ENCODE data around the gene SLC9A9. TPM values are rescaled to one million over a fixed set of nuclear protein-coding genes. Genes with fewer than 3 reads are reported as not detected.

The SLC9A9 gene
- total and polyA plus RNA-seq, 7 donors, result 1.3 to 5.4 (median 2.9) TPM

GRCh38 chr3:143769616-143770015 is 78.7 kb downstream of the SLC9A9 start:
- Histone ChIP-seq H3K27me3 (ENCODE audit: insufficient read depth in 3 of 3, low read length in 2 of 3) (no peaks in the 10 kb centered on the region), H3K9me3 (no peaks in the 10 kb centered on the region), H3K4me1 (no peaks in the 10 kb centered on the region), H3K36me3 (ENCODE audit: insufficient read depth in 1 of 2, low read depth in 1 of 2) (peaks cover 0 to 2% of the 10 kb centered on the region in 2 donors), H3K27ac (no peak overlapping the region), H3K4me3 (no peak overlapping the region)
- ATAC-seq (no peak), DNase-seq (no peak)
- intact Hi-C loops (cut with DNase I), result no loop called here
- WGBS, 3 donors, result 8 to 34% (median 17%) methylated on average over 1 of the region's 1 CpG
- TF ChIP-seq CTCF (IDR thresholded peaks at IDR 0.05), result no peak

GRCh38 chr3:143764840-143765239 is 83.4 kb downstream of the SLC9A9 start:
- peaks cover 0 to 2% of the 10 kb centered on the region in 2 donors for H3K36me3 ChIP-seq (ENCODE audit: insufficient read depth in 1 of 2, low read depth in 1 of 2)
- no peaks in the 10 kb centered on the region for H3K9me3 ChIP-seq
- intact Hi-C loops (cut with DNase I), result no loop called here
- H3K4me1 ChIP-seq, result no peaks in the 10 kb centered on the region
- no peaks in the 10 kb centered on the region for H3K27me3 ChIP-seq (ENCODE audit: insufficient read depth in 3 of 3, low read length in 2 of 3)
- H3K27ac ChIP-seq, result no peak overlapping the region
- no peak overlapping the region for H3K4me3 ChIP-seq
- no peak for TF ChIP-seq CTCF (IDR thresholded peaks at IDR 0.05)
- 92 to 97% (median 96%) methylated on average over 1 of the region's 1 CpG for whole genome bisulfite sequencing, 3 donors
- DNase-seq (no peak), ATAC-seq (no peak)

- intact Hi-C loops (cut with DNase I), result no loop called here
- no peaks in the 10 kb centered on the region for H3K9me3 ChIP-seq
- H3K4me3 ChIP-seq, result no peak overlapping the region
- H3K4me1 ChIP-seq, result no peaks in the 10 kb centered on the region
- peaks cover 0 to 2% of the 10 kb centered on the region in 2 donors for H3K36me3 ChIP-seq (ENCODE audit: insufficient read depth in 1 of 2, low read depth in 1 of 2)
- ATAC-seq (no peak), DNase-seq (no peak)
- no peak overlapping the region for H3K27ac ChIP-seq
- no peaks in the 10 kb centered on the region for H3K27me3 ChIP-seq (ENCODE audit: insufficient read depth in 3 of 3, low read length in 2 of 3)
- TF ChIP-seq CTCF (IDR thresholded peaks at IDR 0.05), result peak; percentile 26
Observed at GRCh38 chr3:143763564-143764162, 84.6 kb downstream of the SLC9A9 start.

GRCh38 chr3:143757691-143758090 is 90.6 kb downstream of the SLC9A9 start:
- Histone ChIP-seq H3K4me3 (no peak overlapping the region), H3K27me3 (ENCODE audit: insufficient read depth in 3 of 3, low read length in 2 of 3) (no peaks in the 10 kb centered on the region), H3K27ac (no peak overlapping the region), H3K9me3 (no peaks in the 10 kb centered on the region), H3K4me1 (no peaks in the 10 kb centered on the region), H3K36me3 (ENCODE audit: insufficient read depth in 1 of 2, low read depth in 1 of 2) (no peaks in the 10 kb centered on the region)
- WGBS, 3 donors, result 72 to 84% (median 80%) methylated on average over 4 of the region's 4 CpGs
- no peak for DNase-seq
- no peak for TF ChIP-seq CTCF (IDR thresholded peaks at IDR 0.05)
- ATAC-seq, result no peak
- intact Hi-C loops (cut with DNase I), result no loop called here

GRCh38 chr3:143755978-143756377 is 92.3 kb downstream of the SLC9A9 start:
- H3K4me1 ChIP-seq, result no peaks in the 10 kb centered on the region
- 84 to 86% (median 86%) methylated on average over 2 of the region's 2 CpGs for WGBS, 3 donors
- H3K27me3 ChIP-seq (ENCODE audit: insufficient read depth in 3 of 3, low read length in 2 of 3), result no peaks in the 10 kb centered on the region
- ATAC-seq (no peak), DNase-seq (no peak)
- intact Hi-C loops (cut with DNase I), result no loop called here
- no peak overlapping the region for H3K4me3 ChIP-seq
- no peaks in the 10 kb centered on the region for H3K9me3 ChIP-seq
- no peak overlapping the region for H3K27ac ChIP-seq
- no peak for TF ChIP-seq CTCF (IDR thresholded peaks at IDR 0.05)
- H3K36me3 ChIP-seq (ENCODE audit: insufficient read depth in 1 of 2, low read depth in 1 of 2), result no peaks in the 10 kb centered on the region

All from psoas muscle (tissue), 8 donors.